ENCODE measurements around the gene CGB7. TPM values are rescaled to one million over a fixed set of nuclear protein-coding genes. Genes with fewer than 3 reads are reported as not detected.
A peak's percentile ranks its signal among the peaks of the same experiment; 100 is the strongest.

The CGB7 gene
- total RNA-seq: not detected

GRCh38 chr19:49057636-49058234, at the start of gene CGB7:
TSS of gene CGB7 (minus strand) at chr19:49057749. CDS start at chr19:49055375, 2,374 bp downstream.
- no peak for DNase-seq (ENCODE audit: low read depth in 2 of 3, low spot score in 2 of 3)

- peak in 2 of 3 donors; percentile 52 to 65 for DNase-seq (ENCODE audit: low read depth in 2 of 3, low spot score in 2 of 3)
These were observed 49.1 kb upstream of the CGB7 start for GRCh38 chr19:49106648-49107135.

GRCh38 chr19:49104229-49104864, 46.8 kb upstream of the CGB7 start:
- no peak for DNase-seq (ENCODE audit: low read depth in 2 of 3, low spot score in 2 of 3)

DNA sequence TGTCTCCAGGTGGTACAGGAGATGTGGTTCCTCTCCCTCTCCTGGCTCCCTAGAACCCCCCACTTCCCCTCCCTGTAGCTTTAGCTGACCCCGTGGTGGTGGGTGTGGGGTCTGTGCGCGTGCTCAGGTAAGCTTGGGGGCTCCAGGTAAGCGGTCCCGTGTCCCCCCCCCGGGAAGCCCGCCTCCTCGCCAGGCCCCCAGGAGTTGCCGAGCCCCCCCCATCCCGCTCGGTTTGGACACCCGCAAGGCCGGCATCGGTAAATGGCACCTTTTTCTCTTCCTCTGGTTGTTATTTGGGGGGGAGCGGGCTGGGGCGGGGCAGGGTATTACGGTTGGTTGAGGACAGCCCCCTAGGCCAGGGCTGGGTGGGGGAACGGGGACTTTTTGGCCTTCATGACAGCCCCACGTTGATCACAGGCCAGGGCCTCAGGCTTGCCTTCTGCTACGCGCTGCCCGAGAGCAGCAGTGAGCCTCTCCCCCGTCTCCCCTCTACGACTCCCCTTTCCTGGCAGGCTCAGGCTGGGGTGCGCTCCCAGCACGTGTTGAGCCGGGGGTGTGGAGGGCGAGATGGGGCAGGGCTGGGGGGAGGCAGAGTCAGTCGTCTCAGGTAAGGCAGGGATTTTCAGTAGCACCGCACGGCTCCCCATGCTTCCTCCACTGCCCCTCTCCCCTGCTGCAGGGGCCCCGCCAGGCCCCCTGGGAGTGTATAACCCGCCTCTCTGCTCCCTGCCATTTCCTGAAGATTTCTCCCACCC, 46.0 kb upstream of the CGB7 start:
- DNase-seq (ENCODE audit: low read depth in 2 of 3, low spot score in 2 of 3): no peak

GRCh38 chr19:49102303-49102702, 44.8 kb upstream of the CGB7 start:
- no peak for DNase-seq (ENCODE audit: low read depth in 2 of 3, low spot score in 2 of 3)

DNA sequence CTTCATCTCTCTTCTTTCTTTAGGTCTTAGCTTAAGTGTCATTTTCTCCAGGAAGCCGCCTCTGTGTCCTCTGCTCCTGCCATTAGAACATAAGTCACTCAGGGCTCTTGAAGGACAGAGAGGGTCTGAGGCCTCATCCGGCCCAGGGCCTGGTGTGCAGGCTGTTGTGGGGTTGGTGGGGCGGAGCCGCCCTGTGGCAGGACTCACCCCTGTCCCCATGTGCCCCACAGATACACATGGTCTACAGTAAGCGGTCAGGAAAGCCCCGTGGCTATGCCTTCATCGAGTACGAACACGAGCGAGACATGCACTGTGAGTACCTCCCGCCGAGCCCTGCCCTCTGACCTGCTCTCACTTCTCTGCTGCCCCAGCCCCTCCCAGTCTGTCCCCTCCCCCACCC, 43.6 kb upstream of the CGB7 start:
- no peak for DNase-seq (ENCODE audit: low read depth in 2 of 3, low spot score in 2 of 3)

- DNase-seq (ENCODE audit: low read depth in 2 of 3, low spot score in 2 of 3): no peak
These were observed 41.2 kb upstream of the CGB7 start for GRCh38 chr19:49098795-49099194.

GRCh38 chr19:49097453-49098288, 40.1 kb upstream of the CGB7 start:
- DNase-seq (ENCODE audit: low read depth in 2 of 3, low spot score in 2 of 3): peak; percentile 64 to 86 (median 69)

DNA sequence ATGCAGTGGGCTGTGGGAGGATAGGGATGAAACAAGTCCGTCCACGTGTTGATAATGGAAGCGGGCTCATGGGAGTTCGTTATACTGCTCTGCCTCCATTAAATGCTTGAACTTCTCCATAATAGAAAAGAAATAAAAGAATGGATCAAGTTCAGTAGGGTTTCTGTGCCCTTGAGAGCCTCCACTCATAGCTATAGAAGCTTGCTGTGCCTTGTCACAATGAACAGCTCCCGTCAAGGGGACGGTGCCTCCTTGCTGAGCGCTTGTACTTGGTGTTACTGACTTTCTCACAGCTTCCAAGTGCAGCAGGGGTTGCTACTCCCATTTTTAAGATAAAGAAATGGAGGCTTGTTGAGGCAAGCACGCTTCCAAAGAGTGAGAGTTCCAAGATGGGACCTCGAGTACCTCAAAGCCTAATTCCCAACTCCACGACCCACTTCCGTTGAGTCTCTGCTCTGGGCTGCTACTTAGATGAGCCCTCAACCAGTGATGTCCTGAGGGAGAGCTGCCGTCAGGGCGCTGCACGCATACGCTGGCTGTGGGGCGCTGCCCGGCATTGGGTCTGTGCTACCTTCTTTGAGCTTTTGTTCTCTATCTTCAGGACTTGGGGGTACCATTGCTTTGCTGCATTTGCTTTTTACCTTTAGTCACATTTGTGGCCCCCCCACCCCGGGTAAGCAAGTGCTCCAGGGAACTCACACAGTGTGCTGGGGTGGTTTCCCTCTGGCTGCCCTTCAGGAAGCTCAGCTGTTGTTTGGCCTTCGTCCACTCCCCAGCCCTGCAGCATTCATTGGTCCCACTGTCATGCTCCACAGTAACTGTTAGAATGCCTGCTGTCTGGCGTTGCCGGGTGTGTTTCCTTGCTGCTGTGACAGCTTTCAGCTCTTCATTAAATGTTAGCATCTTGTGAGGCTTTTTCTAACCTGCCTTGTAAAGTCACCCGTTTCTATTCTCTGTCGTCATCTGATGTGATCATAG, 37.2 kb upstream of the CGB7 start:
- DNase-seq (ENCODE audit: low read depth in 2 of 3, low spot score in 2 of 3): no peak

GRCh38 chr19:49092686-49093085, 35.1 kb upstream of the CGB7 start:
- no peak for DNase-seq (ENCODE audit: low read depth in 2 of 3, low spot score in 2 of 3)

- DNase-seq (ENCODE audit: low read depth in 2 of 3, low spot score in 2 of 3): no peak
These were observed 34.0 kb upstream of the CGB7 start for GRCh38 chr19:49091391-49092038.

DNA sequence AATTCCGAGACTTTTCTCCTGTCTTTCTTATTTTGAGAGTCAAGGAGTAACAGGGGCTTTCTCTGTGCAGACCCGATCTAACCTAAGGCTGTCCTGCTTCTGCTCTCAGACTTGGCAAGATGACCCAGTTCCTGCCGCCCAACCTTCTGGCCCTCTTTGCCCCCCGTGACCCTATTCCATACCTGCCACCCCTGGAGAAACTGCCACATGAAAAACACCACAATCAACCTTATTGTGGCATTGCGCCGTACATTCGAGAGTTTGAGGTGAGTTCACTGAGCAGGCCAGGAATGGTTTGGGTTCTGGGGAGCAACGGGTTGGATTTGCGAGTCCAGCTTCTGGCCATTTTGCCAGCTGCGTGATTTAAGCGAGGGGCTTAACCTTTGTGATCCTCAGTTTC, 28.7 kb upstream of the CGB7 start:
- no peak for DNase-seq (ENCODE audit: low read depth in 2 of 3, low spot score in 2 of 3)

GRCh38 chr19:49085868-49086232, 28.3 kb upstream of the CGB7 start:
- no peak for DNase-seq (ENCODE audit: low read depth in 2 of 3, low spot score in 2 of 3)

DNA sequence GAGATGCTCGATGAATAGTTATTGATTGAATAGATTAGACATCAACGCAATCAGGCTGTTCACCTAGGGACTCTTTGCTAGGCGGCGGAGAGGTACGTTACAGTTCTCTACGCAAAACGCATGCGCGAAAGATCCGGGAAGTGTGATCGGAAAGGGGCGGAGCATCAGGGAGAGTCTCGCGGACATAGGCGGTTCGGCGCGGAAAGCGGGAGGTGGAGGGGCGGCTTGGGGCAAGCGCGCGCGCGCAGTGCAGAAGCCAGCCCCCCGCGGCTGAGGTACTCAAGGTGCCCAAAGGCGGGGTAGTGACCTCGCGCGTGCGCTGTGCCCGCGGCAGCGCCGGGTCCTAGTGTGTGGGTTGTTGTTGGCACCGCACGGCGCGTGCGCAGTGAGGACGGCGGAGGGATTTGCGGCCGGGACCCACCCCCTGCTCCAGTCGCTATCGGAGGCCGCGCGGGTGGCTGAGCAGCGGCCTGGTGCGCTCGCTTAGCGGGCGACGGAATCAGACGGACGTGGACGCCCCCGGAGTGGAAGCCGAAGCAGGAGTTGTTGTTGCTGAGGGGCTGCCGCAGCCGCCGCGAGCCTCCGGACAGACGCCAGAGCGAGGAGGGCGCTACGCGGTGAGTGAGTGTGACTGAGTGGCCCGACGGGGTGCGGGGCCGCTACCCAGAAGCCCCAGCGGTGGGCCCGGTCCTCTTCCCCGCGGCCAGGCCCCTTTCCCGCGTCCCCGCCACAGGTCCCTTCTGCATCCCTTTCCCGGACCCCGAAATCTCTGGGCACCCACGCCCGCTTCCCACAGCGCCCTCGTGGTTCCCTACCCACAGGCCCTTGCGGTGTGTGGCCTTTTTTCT, 27.7 kb upstream of the CGB7 start, which contains the start of gene SNRNP70:
SNRNP70 (plus strand) TSS at position 432 of the 848 bp plus-strand sequence. CDS start 964 bp downstream, outside the sequence.
- peak; percentile 99 to 100 (median 100) for DNase-seq (ENCODE audit: low read depth in 2 of 3, low spot score in 2 of 3)

DNA sequence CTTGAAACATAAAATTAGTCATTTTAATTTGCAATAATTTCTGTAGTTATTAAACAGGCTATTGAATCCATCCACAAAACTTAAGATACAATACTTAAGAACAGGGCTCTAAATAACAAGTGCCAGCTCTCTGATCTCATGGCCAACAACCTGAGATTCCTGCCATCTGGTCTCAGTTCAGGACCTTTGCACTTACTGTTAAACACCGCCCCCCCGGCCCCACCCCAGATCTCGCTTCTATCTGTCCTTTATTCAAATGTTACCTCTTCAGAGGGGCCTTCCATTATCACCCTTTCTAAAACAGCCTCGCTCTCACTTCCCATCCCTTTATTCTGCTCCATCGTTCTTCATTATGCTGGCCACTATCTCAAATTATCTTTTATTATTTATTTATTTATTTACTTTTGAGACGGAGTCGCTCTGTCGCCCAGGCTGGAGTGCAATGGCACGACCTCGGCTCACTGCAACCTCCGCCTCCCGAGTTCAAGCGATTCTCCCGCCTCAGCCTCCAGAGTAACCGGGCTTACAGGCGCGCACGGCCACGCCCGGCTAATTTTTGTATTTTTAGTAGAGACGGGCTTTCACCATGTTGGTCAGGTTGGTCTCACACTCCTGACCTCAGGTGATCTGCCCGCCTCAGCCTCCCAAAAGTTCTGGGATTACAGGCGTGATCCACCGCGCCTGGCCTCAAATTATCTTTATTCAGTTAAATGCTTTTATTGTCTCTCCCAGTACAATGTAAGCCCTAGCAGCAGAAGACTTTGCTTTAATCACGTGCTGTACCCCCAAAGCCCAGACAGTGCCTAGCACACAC, 26.9 kb upstream of the CGB7 start:
- no peak for DNase-seq (ENCODE audit: low read depth in 2 of 3, low spot score in 2 of 3)

DNA sequence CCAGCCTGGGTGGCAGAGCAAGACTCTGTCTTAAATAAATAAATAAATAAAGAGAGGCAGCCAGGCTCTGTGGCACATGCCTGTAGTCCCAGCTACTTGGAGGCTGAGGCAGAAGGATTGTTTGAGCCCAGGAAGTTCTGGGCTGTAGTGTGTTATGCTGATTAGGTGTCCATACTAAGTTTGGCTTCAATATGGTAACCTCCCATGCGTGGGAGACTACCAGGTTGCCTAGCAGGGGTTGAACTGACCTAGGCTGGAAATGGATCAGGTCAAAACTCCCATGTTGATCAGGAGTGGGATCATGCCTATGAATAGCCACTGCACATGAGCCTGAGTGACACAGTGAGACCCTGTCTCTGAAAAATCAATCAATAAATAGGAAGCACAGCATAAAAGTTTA, 23.7 kb upstream of the CGB7 start:
- DNase-seq (ENCODE audit: low read depth in 2 of 3, low spot score in 2 of 3): no peak

DNA sequence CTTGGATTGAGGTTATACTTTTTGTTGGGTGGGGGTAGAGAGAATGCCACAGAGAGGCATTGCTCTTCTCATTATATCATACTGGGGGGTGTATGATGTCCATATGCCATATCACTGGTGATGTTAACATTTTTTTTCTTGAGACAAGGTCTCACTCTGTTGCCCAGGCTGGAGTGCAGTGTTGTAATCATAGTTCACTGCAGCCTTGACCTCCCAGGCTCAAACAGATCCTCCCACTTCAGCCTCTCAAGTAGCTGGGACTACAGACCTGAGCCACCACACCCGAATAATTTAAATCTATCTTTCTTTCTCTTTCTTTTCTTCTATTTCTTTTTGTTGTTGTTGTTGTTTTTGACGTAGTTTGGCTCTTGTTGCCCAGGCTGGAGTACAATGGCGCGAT, 22.8 kb upstream of the CGB7 start:
- DNase-seq (ENCODE audit: low read depth in 2 of 3, low spot score in 2 of 3): no peak
